Measurements from ENCODE around the gene TOX2. TPM values are rescaled to one million over a fixed set of nuclear protein-coding genes. Genes with fewer than 3 reads are reported as not detected.

The TOX2 gene
- total RNA-seq, 1 donor from 2014 or later, result not detected

DNA sequence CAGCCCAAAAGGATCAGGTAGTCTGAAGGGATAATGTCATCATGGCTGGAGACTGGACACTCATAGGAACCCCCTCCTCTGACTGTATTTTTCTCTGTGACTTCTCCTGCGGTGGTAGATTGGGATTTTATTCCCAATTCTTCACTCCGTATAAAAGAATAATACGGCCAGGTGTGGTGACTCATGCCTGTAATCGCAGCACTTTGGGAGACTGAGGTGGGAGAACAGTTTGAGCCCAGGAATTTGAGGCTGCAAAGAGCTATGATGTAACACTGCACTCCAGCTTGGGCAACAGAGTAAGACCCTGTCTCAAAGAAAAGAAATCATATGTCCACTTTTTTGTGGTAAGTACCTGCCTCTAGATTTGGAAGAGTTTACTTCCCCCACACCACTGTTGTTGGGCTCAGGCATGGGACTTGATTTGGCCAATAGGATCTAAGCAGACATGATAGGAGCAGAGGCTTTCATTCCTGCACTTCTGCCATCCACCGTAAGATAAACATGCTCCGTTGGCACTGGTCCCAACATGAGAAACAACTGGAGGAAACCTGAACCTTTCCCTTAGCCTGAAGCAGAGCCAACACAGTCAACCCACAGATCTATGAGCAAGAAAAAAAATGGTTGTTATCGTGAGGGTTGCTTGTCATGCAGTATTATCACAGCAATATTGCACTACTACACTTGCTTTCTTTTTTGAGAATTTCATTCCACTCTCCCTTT is 190.3 kb downstream of the TOX2 start:
- Histone ChIP-seq H3K36me3 (ENCODE audit: control insufficient read depth, insufficient read depth, low read length) (no peaks in the 10 kb centered on the region), H3K4me3 (ENCODE audit: low read depth, low read length) (no peak overlapping the region), H3K27me3 (ENCODE audit: control insufficient read depth, insufficient read depth, low read length) (no peaks in the 10 kb centered on the region)
- no peak for TF ChIP-seq CTCF (IDR thresholded peaks at IDR 0.05; ENCODE audit: insufficient read depth, low read length, severe bottlenecking)
- DNase-seq (ENCODE audit: low read depth) (peak; percentile 81), FAIRE-seq (peak; percentile 73)

DNA sequence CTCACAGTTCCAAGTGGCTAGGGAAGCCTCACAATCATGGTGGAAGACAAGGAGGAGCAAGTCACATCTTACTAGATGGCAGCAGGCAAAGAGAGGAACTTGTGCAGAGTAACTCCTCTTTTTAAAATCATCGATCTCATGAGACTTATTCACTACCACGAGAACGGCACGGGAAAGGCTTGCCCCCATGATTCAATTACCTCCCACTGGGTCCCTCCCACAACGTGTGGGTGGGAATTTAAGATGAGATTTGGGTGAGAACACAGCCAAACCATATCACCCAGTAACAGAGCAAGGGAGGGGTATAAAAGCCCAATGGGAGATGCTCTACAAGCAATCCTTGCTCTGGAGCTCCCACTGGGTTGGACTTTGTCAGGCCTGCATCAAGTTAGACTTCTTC is 192.0 kb downstream of the TOX2 start:
- Histone ChIP-seq H3K27me3 (ENCODE audit: control insufficient read depth, insufficient read depth, low read length) (no peaks in the 10 kb centered on the region), H3K4me3 (ENCODE audit: low read depth, low read length) (no peak overlapping the region), H3K36me3 (ENCODE audit: control insufficient read depth, insufficient read depth, low read length) (no peaks in the 10 kb centered on the region)
- TF ChIP-seq CTCF (IDR thresholded peaks at IDR 0.05; ENCODE audit: insufficient read depth, low read length, severe bottlenecking), result no peak
- DNase-seq (ENCODE audit: low read depth) (no peak), FAIRE-seq (no peak)

DNA sequence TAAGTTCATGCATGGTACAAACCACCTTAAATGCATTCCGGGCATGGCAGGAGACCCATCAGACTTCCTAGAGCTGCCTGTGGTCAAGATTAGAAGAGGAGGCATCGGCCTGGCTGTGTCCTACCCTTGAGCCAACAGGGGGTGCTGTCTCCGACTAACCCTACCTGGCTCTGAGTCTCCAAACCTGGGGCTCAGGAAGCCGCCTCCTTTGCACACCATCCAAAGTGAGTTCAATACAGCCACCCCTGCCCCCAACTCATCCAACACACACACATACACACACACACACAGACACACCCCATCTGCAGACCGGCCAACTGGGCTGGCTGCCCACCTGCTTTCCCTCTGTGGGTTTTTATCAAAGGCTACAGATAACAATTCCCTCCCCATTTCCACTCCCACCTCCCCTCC is 195.3 kb downstream of the TOX2 start:
- no peaks in the 10 kb centered on the region for H3K36me3 ChIP-seq (ENCODE audit: control insufficient read depth, insufficient read depth, low read length)
- TF ChIP-seq CTCF (IDR thresholded peaks at IDR 0.05; ENCODE audit: insufficient read depth, low read length, severe bottlenecking), result peak; percentile 32
- DNase-seq (ENCODE audit: low read depth) (no peak), FAIRE-seq (no peak)
- no peak overlapping the region for H3K4me3 ChIP-seq (ENCODE audit: low read depth, low read length)
- H3K27me3 ChIP-seq (ENCODE audit: control insufficient read depth, insufficient read depth, low read length), result peaks cover under 1% of the 10 kb centered on the region

GRCh38 chr20:44110816-44111568 is 196.3 kb downstream of the TOX2 start:
- Histone ChIP-seq H3K36me3 (ENCODE audit: control insufficient read depth, insufficient read depth, low read length) (no peaks in the 10 kb centered on the region), H3K4me3 (ENCODE audit: low read depth, low read length) (no peak overlapping the region), H3K27me3 (ENCODE audit: control insufficient read depth, insufficient read depth, low read length) (peaks cover 2% of the 10 kb centered on the region)
- FAIRE-seq, result no peak
- no peak for DNase-seq (ENCODE audit: low read depth)
- TF ChIP-seq CTCF (IDR thresholded peaks at IDR 0.05; ENCODE audit: insufficient read depth, low read length, severe bottlenecking), result no peak

DNA sequence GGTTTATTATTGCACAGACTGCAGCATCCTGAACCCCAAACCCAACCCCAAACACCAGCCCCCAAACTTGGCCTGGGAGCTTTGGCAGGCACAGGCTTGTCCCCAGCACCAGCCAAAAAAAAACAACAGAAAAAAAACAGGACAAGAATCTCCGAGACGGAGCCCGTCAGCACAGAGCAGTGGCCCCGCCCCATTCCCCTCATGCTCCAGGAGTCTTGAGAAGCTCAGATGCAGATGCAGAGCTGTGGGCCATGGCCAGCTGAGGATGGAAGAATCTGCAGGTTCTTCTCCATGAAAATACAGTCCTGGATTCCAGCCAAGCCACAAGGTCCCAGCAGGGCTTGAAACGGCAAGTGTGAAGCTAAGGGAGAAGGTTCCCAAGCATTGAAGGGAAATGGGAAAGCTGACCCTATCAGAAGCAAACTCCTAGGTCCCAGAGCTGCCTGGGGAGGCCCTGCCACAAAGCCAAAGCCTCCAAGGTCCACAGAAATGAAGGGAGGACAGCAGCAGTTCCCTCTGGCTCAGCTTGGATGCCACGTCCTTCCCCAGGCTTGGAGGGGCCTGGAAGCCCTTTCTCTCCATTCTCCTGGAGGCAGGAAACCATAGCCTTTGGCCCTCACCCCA is 197.2 kb downstream of the TOX2 start:
- peaks cover 3% of the 10 kb centered on the region for H3K27me3 ChIP-seq (ENCODE audit: control insufficient read depth, insufficient read depth, low read length)
- no peaks in the 10 kb centered on the region for H3K36me3 ChIP-seq (ENCODE audit: control insufficient read depth, insufficient read depth, low read length)
- H3K4me3 ChIP-seq (ENCODE audit: low read depth, low read length), result no peak overlapping the region
- DNase-seq (ENCODE audit: low read depth), result peak; percentile 36
- peak; percentile 68 for FAIRE-seq
- TF ChIP-seq CTCF (IDR thresholded peaks at IDR 0.05; ENCODE audit: insufficient read depth, low read length, severe bottlenecking), result no peak

All from bronchial epithelial cell (primary cell).